RCC 7860 (cell line): ENCODE data around the gene CNOT4.
A peak's percentile ranks its signal among the peaks of the same experiment; 100 is the strongest.
"Not testable (repeated sequence)": the region's sequence is repeated elsewhere in the genome, so short reads cannot be mapped to it uniquely, and the experiment has no call there.

ENCODE experiments used
- DNase-seq: peaks from one replicate; pipeline ENCODE4 v3.0.0-alpha.2; 2015; ENCODE audit warnings: low spot score
- FAIRE-seq: peaks from 2 replicates; lab custom pipeline; 2012; peaks lifted over from hg19 to GRCh38; lab: Jason Lieb, UNC

Gene CNOT4

DNA sequence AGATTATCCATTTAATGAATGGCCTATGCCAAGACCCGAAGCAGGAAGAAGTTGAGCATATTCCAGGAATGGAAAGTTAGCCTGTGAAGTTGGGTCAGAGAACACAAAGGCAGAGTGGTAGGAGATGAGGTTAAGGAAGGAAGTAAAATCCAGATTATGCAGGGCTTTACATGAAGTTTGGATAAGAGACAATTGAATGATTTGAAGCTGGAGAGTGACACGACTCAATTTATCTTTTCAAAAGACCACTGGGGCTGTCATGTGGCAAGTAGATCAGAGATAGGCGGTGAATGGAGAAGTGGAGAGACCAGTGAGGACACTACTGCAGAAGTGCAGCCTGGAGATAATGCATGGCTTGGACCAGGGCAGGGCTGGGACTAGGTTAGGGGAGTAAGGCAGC is 7.2 kb upstream of the CNOT4 start:
- no peak for FAIRE-seq

DNA sequence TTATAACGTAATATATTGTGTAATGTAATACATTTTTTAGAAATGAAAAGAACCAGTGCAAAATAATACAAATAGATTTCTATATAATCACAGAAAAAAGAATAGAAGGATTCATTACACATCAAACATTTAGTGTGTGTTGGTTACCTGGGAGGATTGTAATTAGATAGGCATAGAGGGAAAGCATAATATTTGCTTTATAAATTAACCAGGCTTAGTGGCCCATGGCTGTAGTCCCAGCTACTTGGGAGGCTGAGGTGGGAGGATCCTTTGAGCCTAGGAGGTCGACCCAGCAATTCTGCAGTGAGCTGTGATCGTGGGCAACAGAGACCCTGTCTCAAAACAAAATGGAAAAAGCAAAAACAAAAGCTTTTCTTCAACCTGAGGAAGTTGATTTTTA is 5.0 kb upstream of the CNOT4 start:
- FAIRE-seq (no peak), DNase-seq (no peak)

More for the DNA sequence above, 7.2 kb upstream of the CNOT4 start:
- DNase-seq, result no peak

DNA sequence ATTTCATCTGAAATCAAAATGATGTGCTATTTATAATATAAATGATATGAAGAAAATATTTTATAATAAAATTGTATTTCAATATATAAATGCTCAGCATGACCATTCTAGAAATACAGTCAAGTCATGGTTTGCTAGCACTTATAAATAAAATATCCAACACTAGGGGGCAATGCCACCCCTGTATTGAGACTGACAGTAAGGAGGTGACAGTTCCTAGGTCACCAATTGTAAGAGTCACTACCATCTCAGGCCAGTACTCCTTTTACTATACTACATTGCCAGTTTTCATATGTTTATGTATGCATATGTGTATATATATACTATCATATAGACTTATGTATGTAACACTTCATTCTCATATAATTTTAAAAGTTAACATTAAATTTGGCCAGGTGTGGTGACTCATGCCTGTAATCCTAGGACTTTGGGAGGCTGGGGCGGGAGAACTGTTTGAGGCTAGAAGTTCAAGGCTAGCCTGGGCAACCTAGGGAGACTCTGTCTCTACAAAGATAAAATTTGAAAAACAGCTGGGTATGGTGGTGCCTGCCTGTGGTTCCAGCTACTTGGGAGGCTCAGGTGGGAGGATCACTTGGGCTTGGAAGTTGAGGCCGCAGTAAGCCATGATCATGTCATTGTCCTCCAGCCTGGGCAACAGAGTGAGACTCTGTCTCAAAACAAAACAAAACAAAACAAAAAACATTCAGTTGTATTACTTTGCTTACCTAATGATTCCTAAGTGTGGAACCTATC is 2.4 kb upstream of the CNOT4 start:
- FAIRE-seq (peak; percentile 82), DNase-seq (peak; percentile 73)

DNA sequence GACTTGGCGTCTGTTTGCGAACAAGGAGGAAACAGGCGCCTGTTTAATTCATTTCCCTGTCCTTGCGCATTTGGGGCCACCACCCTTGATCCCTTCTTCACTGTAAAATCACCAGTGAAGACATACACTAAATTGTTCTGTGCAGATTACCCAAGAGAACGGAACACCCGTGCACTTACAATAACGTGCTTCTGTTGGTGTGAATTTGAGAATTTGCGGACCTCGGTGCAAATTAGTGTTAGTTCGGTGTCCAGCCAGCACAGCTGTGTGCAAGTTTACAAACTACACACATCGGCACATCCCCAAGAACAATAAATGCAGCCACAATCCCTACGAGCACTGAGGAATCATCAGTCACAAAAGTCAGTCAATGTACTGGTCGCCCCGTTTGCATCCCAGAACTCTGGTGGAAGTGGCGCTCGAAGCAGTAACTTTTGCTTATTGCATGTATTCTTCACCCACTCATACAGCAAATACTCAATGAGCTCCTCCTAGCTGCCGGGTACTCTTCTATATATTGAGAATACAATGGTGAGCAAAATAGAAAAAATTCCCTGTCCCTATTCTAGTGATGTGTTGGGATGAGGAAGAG is 786 bp upstream of the CNOT4 start:
- FAIRE-seq (no peak), DNase-seq (no peak)

DNA sequence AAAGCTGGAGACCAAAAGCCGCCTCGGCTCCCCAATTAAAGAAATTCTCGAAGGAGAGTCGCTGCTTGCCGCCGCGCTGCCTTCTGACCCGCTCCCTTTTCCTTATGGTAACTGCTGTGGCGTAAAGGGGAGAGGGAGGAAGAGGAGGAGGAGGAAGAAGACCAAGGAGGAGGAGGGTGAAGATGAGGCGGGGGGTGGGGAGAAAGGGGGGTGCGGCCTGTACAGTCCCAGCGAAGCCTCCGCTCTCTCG is 388 bp downstream of the CNOT4 start:
- FAIRE-seq, result no peak
- peak; percentile 74 for DNase-seq

DNA sequence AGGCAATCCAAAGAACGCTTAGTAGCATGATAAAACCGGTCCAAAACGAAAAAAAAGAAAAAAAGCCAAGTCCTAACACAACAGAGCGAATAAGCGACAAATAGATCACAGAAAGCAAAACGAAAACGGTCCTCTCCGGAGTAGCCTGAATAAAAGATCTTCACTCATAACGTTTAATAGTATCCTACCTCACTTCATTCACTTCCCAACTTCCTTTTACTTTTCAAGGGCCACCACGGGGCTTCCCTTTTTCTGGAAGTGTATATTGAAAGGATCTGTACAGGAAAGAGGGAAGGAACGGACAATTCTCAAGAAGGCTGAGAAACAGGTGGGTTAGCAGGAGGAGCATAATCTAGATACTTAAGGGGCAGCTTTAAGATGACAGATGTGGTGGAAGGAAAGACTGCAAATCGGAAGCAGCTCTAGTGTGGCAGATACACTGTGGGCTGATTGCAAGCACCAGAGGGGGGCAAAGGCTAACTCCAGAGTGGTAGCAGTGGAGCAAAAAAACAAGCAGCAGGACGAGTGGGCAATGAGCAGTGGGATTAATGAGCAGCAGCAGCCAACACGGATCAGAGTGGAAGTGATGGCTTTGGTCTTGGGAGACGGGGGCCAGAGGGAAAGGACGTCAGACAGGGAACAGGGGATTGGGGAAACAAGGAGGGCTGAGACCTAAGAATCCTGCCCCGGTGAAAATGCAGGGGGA is 866 bp downstream of the CNOT4 start:
- DNase-seq (peak; percentile 26), FAIRE-seq (no peak)

DNA sequence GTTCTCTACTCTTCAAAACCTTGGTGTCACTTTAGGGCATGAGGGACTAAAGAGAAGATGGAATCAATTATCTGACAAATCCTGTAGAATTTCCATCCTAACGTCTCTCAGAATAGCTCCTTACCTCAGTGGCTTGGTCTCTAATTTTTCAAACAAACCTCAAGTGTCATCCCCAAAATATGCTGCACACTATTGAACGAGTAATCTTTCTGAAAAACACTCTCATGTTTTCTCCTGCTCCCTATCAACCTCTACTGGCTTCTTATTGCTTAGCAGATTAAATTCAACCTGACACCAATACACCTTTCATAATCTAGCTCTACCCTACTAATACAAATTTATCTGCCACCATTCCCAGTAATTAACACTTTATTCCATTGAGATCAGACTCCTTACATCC is 8.5 kb downstream of the CNOT4 start:
- DNase-seq (no peak), FAIRE-seq (no peak)

DNA sequence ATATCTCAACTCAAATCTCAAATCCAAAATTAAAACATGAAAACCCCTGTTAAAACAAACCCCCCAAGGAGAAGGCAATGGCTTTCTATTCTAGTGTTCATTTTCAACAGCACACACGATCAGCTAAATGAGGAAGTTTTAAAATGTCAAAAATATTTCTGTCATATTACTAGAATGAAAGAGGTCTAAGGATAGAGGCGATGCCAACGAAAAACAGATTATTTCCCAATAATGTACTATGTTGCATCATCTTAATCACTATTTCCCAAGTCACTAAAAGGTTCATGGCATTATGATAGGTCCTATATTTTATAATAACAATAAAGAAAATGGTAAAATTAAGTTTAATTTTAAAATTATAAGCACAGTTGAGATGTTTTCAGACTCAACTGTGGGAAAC is 10.1 kb downstream of the CNOT4 start:
- no peak for FAIRE-seq

DNA sequence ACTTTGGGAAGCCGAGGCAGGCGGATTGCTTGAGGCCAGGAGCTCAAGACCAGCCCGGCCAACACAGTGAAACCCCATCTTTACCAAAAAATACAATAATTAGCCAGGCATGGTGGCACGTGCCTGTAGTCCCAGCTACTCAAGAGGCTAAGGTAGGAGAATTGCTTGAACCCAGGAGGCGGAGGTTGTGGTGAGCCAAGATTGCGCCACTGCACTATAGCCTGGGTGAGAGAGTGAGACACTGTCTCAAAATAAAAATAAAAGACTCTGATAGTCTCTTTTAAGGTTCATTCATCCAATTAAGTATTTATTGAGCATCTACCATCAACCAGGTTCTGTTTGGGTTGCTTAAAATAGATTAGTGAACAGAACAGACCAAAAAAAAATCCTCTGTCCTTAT is 12.7 kb downstream of the CNOT4 start:
- not testable (repeated sequence) for DNase-seq, FAIRE-seq

More for the DNA sequence above, 10.1 kb downstream of the CNOT4 start:
- DNase-seq, result no peak

DNA sequence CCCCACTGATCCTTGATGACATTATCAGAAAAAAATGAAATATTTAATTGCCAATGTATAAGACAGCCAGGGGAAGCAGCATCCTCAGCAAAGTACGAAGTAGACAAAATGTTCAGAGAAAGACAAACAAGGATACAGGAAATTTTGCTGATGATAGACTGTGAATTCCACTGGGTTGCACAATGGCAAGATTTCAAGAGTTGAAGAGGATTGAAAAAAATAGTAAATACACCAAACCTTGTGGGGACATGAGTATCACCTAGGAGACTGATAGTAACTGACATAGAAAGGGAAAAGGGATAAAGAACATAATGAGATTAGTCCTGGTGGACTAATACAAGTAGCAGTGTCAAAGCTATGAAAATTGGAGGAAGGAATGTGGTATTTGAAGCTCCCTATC is 16.5 kb downstream of the CNOT4 start:
- no peak for DNase-seq

DNA sequence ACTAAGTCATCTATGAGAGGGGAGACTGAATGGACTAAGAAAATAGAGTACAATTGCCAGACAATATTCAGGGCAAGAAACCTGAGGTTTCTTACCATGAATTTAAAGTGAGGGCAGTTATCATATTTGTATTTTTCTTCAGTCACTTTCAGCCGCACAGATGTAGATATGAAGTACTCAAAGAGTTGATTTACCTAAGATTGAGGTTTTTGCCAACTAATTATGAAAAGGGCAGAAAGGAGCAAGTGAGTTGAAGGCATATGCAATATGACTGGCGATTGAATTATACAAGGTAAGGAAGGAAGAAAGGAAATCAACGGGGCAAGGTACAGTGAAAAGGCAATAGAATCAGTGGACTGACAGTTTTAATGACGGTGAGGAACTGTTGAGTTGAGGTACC is 17.8 kb downstream of the CNOT4 start:
- DNase-seq (no peak), FAIRE-seq (no peak)

More for the DNA sequence above, 16.5 kb downstream of the CNOT4 start:
- FAIRE-seq, result no peak

DNA sequence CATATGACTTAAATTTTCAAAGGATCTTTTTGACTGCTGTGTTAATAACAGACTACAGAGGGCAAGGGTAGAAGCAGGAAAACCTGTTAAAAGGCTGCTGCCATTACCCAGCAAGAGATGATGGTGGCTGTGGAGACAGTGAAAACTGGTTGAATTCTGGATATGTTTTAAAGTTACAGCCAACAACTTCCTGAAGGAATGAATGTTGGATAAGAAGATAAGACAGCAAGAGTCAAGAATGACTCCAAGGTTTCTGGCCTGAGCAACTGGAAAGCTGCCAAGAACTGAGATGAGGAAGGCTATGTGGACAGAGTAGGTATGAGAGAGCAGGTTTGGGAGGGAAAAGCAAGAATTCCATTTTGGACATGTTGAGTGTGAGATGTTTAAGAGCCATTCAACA is 19.1 kb downstream of the CNOT4 start:
- DNase-seq (peak; percentile 70), FAIRE-seq (peak; percentile 67)

DNA sequence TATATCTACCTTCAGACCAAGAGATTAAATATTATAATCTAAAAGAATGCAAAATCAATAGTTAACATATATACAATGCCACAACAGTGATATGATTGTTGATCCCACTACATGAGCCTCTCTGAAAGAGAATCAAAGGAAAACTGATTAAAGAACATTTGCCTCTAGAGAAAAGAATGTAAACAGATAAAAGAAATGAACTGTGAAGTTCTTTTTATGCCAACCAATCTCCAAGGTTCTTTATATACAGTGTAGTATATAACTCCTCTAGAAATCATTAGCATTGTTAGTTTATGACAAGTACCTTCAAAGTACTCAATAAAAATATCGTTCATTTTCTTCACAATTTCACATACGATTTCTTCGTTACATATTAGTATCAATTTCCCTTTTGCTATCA is 20.1 kb downstream of the CNOT4 start:
- DNase-seq (no peak), FAIRE-seq (no peak)

DNA sequence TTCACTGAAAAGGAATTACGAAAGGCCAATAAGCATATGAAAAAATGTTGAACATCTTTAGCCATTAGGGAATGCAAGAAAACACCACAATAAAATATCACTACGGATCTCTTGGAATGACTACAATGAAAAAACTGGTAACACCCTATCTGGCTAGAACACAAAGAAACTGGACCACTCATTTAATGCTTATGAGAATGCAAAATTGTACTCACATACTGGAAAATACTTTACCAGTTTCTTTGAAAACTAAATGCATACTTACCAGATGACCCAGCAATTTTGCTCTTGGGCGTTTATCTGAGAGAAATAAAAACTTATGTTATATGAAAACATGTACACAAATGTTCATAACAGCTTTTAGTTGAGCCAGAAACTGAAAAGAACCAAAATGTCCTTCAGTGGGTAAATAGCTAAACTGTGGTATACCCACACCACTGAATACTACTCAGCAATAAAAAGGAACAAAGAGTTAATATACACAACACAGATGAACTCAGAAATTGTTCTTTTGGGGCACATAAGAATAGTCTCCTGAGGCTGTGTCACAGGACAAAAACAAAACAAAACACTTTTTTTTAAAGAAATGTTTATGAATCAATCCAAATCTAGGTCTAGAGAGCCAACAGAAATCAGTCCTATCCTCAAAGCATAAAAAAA is 23.5 kb downstream of the CNOT4 start:
- FAIRE-seq, result no peak
- DNase-seq, result no peak

DNA sequence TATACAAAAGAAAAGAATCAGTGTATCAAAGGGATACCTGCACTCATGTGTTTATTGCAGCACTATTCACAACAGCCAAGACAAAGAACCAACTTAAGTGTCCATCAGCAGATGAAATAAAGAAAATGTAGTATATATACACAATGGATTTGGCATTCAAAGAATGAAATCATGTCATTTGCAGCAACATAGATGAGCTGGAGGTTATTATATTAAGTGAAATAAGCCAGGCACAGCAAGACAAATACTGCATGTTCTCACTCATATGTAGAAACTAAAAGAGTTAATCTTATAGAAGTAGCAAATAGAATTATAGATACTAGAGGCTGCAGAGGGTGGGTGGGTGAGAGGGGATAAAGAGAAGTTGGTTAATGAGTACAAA is 28.3 kb downstream of the CNOT4 start:
- no peak for DNase-seq
- FAIRE-seq, result no peak

DNA sequence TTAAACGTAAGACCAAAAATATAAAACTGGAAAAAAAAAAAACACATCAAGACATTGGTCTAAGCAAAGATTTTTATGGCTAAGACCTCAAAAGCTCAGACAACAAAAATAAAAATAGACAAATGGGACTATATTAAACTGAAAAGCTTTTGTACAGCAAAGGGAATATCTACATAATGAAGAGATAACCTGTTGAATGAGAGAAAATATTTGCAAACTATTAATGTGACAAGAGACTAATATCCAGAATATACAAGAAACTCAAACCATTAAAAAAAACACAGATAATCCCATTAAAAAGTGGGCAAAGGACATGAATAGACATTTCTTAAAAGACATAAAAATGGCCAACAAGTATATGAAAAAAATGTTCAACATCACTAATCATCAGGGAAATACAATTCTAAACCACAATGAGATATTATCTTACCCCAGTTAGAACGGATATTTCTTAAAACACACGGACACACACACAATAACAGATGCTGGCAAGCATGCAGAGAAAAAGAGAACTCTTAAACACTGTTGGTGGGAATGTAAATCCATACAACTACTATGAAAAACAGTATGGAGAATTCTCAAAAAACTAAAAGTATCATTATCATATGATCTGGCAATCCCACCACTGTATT is 28.8 kb downstream of the CNOT4 start:
- DNase-seq (no peak), FAIRE-seq (peak; percentile 45)

DNA sequence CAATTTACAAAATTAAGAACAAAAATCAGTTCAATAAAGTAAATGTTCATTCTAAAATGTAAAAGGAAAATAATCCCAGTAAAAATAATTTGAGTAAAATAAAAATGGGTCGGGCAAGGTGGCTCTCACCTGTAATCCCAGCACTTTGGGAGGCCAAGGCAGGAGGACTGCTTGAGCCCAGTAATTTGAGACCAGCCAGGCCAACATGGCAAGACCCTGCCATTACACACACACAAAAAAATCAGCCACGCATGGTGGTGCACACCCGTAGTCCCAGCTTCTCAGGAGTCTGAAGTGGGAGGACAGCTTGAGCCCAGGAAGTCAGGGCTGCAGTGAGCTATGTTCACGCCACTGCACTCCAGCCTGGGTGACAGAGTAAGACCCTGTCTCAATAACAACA is 34.4 kb downstream of the CNOT4 start:
- DNase-seq (no peak), FAIRE-seq (no peak)

DNA sequence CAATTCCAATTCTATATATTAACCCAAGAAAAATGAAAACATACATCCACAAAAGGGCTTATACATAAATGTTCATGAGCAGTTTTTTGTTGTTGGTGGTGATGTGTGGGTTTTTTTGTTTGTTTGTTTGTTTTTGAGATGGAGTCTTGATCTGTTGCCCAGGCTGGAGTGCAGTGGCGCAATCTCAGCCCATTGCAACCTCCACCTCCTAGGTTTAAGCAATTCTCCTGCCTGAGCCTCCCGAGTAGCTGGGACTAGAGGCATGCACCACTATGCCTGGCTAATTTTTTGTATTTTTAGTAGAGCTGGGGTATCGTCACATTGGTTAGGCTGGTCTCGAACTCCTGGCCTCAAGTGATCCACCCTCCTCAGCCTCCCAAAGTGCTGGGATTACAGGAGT is 40.2 kb downstream of the CNOT4 start:
- FAIRE-seq, result not testable (repeated sequence)

DNA sequence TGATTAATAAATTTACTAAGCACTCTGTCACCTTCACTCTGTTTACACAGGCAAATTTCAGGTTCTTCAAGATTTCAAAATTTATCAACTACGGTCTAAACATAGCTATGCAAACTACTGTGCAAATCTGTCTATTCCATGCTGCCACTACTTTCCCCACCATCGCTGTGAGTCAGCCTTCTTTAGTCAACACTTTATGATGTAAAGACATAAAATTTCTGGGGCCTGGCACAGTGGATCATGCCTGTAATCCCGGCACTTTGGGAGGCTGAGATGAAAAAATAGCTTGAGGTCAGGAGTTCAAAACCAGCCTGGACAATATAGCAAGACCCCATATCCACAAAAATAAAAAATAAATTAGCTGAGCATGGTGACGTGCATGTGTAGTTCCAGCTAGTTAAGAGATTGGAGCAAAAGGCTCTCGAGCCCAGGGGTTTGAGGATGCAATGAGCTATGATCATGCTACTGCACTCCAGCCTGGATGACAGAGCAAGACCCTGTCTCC is 42.6 kb downstream of the CNOT4 start:
- no peak for FAIRE-seq
- no peak for DNase-seq

More for the DNA sequence above, 40.2 kb downstream of the CNOT4 start:
- DNase-seq, result not testable (repeated sequence)

DNA sequence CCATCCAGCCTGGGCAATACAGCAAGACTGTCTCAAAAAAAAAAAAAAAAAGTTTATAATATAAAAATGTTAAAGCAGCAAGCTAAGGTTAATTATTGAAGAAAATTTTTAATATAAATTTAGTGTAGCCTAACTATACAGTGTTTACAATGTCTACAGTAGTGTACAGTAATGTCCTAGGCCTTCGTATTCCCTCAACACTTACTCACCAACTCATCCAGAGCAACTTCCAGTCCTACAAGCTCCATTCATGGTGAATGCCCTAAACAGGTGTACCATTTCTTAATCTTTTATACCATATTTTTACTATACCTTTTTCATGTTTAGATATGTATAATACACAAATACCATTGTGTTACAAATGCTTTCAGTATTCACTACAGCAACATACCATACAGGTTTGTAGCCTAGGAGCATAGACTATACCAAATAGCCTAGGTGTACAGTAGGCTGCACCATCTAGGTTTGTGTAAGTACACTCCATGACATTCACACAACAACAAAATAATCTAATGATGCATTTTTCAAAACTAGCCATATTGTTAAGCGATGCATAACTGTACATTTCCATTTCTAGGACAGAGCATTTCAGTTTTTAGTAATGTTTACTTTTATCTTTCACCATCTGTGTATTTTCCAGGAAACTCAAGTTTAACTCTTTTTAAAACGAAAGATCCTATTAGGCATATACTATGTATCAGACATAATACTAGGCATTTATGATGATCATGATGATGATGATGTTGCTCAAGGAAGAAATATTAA is 43.3 kb downstream of the CNOT4 start:
- FAIRE-seq (no peak), DNase-seq (no peak)
